HepG2 (cell line): ENCODE data around the gene CNNM2. TPM values are rescaled to one million over a fixed set of nuclear protein-coding genes. Genes with fewer than 3 reads are reported as not detected.

Source experiments
- EP300 ChIP-seq, 3 experiments: sonication (generic) in 1 of 3; formaldehyde crosslinking in 1 of 3; IDR thresholded peaks; 2 replicates each; pipeline versions ENCODE4 v1.5.1 to v1.6.1; 2011 to 2020; ENCODE audit warnings: low read depth in 2 of 3, low read length in 2 of 3, borderline replicate concordance in 1 of 3, improper control_type of control experiment in 1 of 3, mild to moderate bottlenecking in 1 of 3, missing genetic modification reagents in 1 of 3, moderate library complexity in 1 of 3
- FOXA3 ChIP-seq: IDR thresholded peaks from 2 replicates; pipeline ENCODE4 v1.6.1; 2016; ENCODE audit warnings: missing genetic modification reagents, missing compliant biosample characterization
- FOXC1 ChIP-seq: sonication (generic); formaldehyde crosslinking; IDR thresholded peaks from 2 replicates; pipeline ENCODE4 v1.8.0; 2022; ENCODE audit warnings: mild to moderate bottlenecking, missing genetic modification reagents, borderline replicate concordance
- FOXP1 ChIP-seq, 2 experiments: fragments of 450-650 bp in 1 of 2; IDR thresholded peaks; 2 replicates each; pipeline ENCODE4 v1.6.1; 2017 to 2018; ENCODE audit warnings: antibody characterized with exemption in 1 of 2
- GPN1 ChIP-seq: sonication (generic); formaldehyde crosslinking; IDR thresholded peaks from 2 replicates; pipeline ENCODE4 v1.5.1; 2020; ENCODE audit warnings: missing genetic modification reagents, borderline replicate concordance
- HDAC6 ChIP-seq: fragments of 200-600 bp; sonication (generic); IDR thresholded peaks from 2 replicates; pipeline ENCODE4 v1.7.0; 2017; ENCODE audit warnings: mild to moderate bottlenecking, antibody characterized with exemption, low read length, low read depth
- HNRNPH1 ChIP-seq: fragments of 200-400 bp; formaldehyde crosslinking; optimal IDR thresholded peaks from 2 replicates; pipeline ENCODE3; 2017; ENCODE audit warnings: mild to moderate bottlenecking, low read depth, low read length
- MIER2 ChIP-seq: IDR thresholded peaks from 2 replicates; pipeline ENCODE4 v1.6.1; 2016; ENCODE audit warnings: missing biosample characterization, missing genetic modification reagents
- MIXL1 ChIP-seq: IDR thresholded peaks from 2 replicates; pipeline ENCODE4 v1.6.1; 2016
- MYC ChIP-seq: sonication (generic); formaldehyde crosslinking; IDR thresholded peaks from 2 replicates; pipeline ENCODE4 v1.9.0; 2021; ENCODE audit warnings: missing genetic modification reagents, borderline replicate concordance
- NR1H2 ChIP-seq: sonication (generic); formaldehyde crosslinking; IDR thresholded peaks from 2 replicates; pipeline ENCODE4 v1.8.1; 2022; ENCODE audit warnings: low read depth, missing genetic modification reagents, borderline replicate concordance
- NRL ChIP-seq: sonication (generic); formaldehyde crosslinking; IDR thresholded peaks from 2 replicates; pipeline ENCODE4 v1.5.0; 2020; ENCODE audit warnings: missing genetic modification reagents, mild to moderate bottlenecking, moderate library complexity, borderline replicate concordance
- RARA ChIP-seq: IDR thresholded peaks from 2 replicates; pipeline ENCODE4 v1.6.1; 2016; ENCODE audit warnings: missing genetic modification reagents, missing compliant biosample characterization
- RCOR2 ChIP-seq: IDR thresholded peaks from 2 replicates; pipeline ENCODE4 v1.6.1; 2016; ENCODE audit warnings: missing biosample characterization, missing genetic modification reagents
- SATB2 ChIP-seq: sonication (generic); formaldehyde crosslinking; IDR thresholded peaks from 2 replicates; pipeline ENCODE4 v1.5.0; 2020; ENCODE audit warnings: missing genetic modification reagents
- ZNF136 ChIP-seq: sonication (generic); formaldehyde crosslinking; IDR thresholded peaks from 2 replicates; pipeline ENCODE4 v1.8.1; 2022; ENCODE audit warnings: low read depth, mild to moderate bottlenecking, moderate library complexity, missing genetic modification reagents
- ZNF331 ChIP-seq: sonication (generic); formaldehyde crosslinking; IDR thresholded peaks from 2 replicates; pipeline ENCODE4 v1.4.0; 2020; ENCODE audit warnings: missing genetic modification reagents
- ZNF720 ChIP-seq: sonication (generic); formaldehyde crosslinking; IDR thresholded peaks from 2 replicates; pipeline ENCODE4 v1.4.0; 2020; ENCODE audit warnings: missing genetic modification reagents
- ZNF775 ChIP-seq: sonication (generic); formaldehyde crosslinking; IDR thresholded peaks from 2 replicates; pipeline ENCODE4 v1.4.0; 2020; ENCODE audit warnings: missing genetic modification reagents, mild to moderate bottlenecking, moderate library complexity, borderline replicate concordance
- polyA plus RNA-seq, 8 experiments: library from polyadenylated mRNA; depleted of rRNA in 3 of 8; stranded (reverse) in 7 of 8; unstranded in 1 of 8; fragments of >200 nt; fragmentation: Illumina TruSeq in 4 of 8; extraction: Trizol in 4 of 8; gene quantifications; 2 replicates each; pipeline versions ENCODE4 v1.2.1 to v1.2.3, GENCODE V29; 2011 to 2016; ENCODE audit warnings: low read depth in 4 of 8, missing spikeins in 1 of 8, mixed read lengths in 1 of 8; ENCODE audit not compliant: insufficient read depth in 1 of 8
- total RNA-seq, 5 experiments: library from RNA; depleted of rRNA; stranded (reverse); fragments of >200 nt; fragmentation: Illumina TruSeq; extraction: Trizol; gene quantifications; 2 replicates each; pipeline ENCODE4 v1.2.3, GENCODE V29; 2016; ENCODE audit warnings: low read depth in 1 of 5
- TF ChIP-seq, protein P1 (sequence below): sonication (generic); formaldehyde crosslinking; IDR thresholded peaks from 2 replicates; pipeline ENCODE4 v1.4.0; 2020; ENCODE audit warnings: missing genetic modification reagents
- TF ChIP-seq, protein P2 (sequence below): sonication (generic); formaldehyde crosslinking; conservative IDR thresholded peaks from 2 replicates; pipeline ENCODE4 v1.4.0; 2020; ENCODE audit warnings: mild to moderate bottlenecking, missing genetic modification reagents, moderate library complexity
- TF ChIP-seq, protein P3 (sequence below): sonication (generic); formaldehyde crosslinking; IDR thresholded peaks from 2 replicates; pipeline ENCODE4 v1.4.0; 2020; ENCODE audit warnings: mild to moderate bottlenecking, missing genetic modification reagents

The CNNM2 gene
- total and polyA plus RNA-seq, 2 of the 13 experiments (the other 11 are each of a cell fraction or from before 2014, with no cell fraction given), result 7.1 to 9.0 TPM

DNA sequence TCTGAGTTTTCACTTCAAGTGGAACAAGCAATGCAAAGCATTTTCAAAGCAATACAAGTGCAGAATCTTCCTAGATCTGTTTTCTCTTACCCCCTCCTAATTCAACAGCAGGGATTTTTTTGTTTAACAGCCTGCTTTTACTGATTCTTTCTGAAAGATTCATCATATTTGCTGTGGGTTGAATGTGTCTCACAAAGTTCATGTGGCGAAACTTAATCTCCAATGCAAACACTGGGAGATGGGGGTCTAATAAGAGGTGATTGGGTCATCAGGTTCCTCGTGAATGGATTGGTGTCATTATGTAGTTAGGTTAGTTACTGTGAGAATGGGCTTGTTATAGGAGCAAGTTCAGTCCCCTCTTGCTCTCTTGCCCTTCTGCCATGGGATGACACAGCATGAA is 107.6 kb downstream of the CNNM2 start (continued):
- TF ChIP-seq EP300 (IDR thresholded peaks at IDR 0.05; ENCODE audit: low read depth in 2 of 2, low read length in 2 of 2), result peak in 1 of 2 experiments; percentile 88; a peak in 2 of 4 replicates
- peak; percentile 42; the same call in 1 of the 2 replicates for TF ChIP-seq EP300 (CRISPR knock-in tag; IDR thresholded peaks at IDR 0.05; ENCODE audit: borderline replicate concordance)
- TF ChIP-seq GPN1 (CRISPR knock-in tag), result no peak
- TF ChIP-seq, protein P1, sequence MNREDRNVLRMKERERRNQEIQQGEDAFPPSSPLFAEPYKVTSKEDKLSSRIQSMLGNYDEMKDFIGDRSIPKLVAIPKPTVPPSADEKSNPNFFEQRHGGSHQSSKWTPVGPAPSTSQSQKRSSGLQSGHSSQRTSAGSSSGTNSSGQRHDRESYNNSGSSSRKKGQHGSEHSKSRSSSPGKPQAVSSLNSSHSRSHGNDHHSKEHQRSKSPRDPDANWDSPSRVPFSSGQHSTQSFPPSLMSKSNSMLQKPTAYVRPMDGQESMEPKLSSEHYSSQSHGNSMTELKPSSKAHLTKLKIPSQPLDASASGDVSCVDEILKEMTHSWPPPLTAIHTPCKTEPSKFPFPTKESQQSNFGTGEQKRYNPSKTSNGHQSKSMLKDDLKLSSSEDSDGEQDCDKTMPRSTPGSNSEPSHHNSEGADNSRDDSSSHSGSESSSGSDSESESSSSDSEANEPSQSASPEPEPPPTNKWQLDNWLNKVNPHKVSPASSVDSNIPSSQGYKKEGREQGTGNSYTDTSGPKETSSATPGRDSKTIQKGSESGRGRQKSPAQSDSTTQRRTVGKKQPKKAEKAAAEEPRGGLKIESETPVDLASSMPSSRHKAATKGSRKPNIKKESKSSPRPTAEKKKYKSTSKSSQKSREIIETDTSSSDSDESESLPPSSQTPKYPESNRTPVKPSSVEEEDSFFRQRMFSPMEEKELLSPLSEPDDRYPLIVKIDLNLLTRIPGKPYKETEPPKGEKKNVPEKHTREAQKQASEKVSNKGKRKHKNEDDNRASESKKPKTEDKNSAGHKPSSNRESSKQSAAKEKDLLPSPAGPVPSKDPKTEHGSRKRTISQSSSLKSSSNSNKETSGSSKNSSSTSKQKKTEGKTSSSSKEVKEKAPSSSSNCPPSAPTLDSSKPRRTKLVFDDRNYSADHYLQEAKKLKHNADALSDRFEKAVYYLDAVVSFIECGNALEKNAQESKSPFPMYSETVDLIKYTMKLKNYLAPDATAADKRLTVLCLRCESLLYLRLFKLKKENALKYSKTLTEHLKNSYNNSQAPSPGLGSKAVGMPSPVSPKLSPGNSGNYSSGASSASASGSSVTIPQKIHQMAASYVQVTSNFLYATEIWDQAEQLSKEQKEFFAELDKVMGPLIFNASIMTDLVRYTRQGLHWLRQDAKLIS (CRISPR knock-in tag), result no peak
- TF ChIP-seq RCOR2, result 0 out of 2 replicates have a peak, but pooled peaks have one; percentile 52
- peak; percentile 62 for TF ChIP-seq RARA
- no peak for TF ChIP-seq FOXC1 (CRISPR knock-in tag)
- no peak for TF ChIP-seq SATB2
- no peak for TF ChIP-seq HNRNPH1
- TF ChIP-seq ZNF720 (CRISPR knock-in tag), result no peak
- peak; percentile 8; the same call in 1 of the 2 replicates for TF ChIP-seq ZNF331 (CRISPR knock-in tag)
- TF ChIP-seq, protein P2, sequence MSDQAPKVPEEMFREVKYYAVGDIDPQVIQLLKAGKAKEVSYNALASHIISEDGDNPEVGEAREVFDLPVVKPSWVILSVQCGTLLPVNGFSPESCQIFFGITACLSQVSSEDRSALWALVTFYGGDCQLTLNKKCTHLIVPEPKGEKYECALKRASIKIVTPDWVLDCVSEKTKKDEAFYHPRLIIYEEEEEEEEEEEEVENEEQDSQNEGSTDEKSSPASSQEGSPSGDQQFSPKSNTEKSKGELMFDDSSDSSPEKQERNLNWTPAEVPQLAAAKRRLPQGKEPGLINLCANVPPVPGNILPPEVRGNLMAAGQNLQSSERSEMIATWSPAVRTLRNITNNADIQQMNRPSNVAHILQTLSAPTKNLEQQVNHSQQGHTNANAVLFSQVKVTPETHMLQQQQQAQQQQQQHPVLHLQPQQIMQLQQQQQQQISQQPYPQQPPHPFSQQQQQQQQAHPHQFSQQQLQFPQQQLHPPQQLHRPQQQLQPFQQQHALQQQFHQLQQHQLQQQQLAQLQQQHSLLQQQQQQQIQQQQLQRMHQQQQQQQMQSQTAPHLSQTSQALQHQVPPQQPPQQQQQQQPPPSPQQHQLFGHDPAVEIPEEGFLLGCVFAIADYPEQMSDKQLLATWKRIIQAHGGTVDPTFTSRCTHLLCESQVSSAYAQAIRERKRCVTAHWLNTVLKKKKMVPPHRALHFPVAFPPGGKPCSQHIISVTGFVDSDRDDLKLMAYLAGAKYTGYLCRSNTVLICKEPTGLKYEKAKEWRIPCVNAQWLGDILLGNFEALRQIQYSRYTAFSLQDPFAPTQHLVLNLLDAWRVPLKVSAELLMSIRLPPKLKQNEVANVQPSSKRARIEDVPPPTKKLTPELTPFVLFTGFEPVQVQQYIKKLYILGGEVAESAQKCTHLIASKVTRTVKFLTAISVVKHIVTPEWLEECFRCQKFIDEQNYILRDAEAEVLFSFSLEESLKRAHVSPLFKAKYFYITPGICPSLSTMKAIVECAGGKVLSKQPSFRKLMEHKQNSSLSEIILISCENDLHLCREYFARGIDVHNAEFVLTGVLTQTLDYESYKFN, result peak; percentile 76
- TF ChIP-seq HDAC6, result no peak
- TF ChIP-seq MYC (CRISPR knock-in tag), result no peak
- no peak for TF ChIP-seq FOXP1 (IDR thresholded peaks at IDR 0.05)
- TF ChIP-seq FOXP1 (CRISPR knock-in tag; IDR thresholded peaks at IDR 0.05), result peak; percentile 56; the same call in 1 of the 2 replicates
- TF ChIP-seq MIER2, result no peak
- peak; percentile 58; the same call in 1 of the 2 replicates for TF ChIP-seq FOXA3 (CRISPR knock-in tag)
- no peak for TF ChIP-seq ZNF136 (CRISPR knock-in tag)
- TF ChIP-seq, protein P3, sequence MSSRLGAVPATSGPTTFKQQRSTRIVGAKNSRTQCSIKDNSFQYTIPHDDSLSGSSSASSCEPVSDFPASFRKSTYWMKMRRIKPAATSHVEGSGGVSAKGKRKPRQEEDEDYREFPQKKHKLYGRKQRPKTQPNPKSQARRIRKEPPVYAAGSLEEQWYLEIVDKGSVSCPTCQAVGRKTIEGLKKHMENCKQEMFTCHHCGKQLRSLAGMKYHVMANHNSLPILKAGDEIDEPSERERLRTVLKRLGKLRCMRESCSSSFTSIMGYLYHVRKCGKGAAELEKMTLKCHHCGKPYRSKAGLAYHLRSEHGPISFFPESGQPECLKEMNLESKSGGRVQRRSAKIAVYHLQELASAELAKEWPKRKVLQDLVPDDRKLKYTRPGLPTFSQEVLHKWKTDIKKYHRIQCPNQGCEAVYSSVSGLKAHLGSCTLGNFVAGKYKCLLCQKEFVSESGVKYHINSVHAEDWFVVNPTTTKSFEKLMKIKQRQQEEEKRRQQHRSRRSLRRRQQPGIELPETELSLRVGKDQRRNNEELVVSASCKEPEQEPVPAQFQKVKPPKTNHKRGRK (CRISPR knock-in tag), result no peak
- no peak for TF ChIP-seq NRL (CRISPR knock-in tag)
- no peak for TF ChIP-seq ZNF775
- TF ChIP-seq NR1H2 (CRISPR knock-in tag), result no peak
- TF ChIP-seq MIXL1 (CRISPR knock-in tag), result peak; percentile 33; the same call in 1 of the 2 replicates
